Measurements from ENCODE around the gene PCDH9. TPM values are rescaled to one million over a fixed set of nuclear protein-coding genes. Genes with fewer than 3 reads are reported as not detected.

The PCDH9 gene
- total RNA-seq, 1 donor from 2014 or later: 9.8 TPM

GRCh38 chr13:66803808-66804456 lies 426.2 kb downstream of the PCDH9 start:
- Mint-ChIP-seq H3K4me3 (ENCODE audit: unreplicated experiment) (no peak overlapping the region), H3K27me3 (ENCODE audit: low read depth) (no peaks in the 10 kb centered on the region), H3K9me3 (ENCODE audit: low read depth) (no peaks in the 10 kb centered on the region), H3K36me3 (ENCODE audit: low read depth) (peaks cover 2% of the 10 kb centered on the region), H3K4me1 (ENCODE audit: low read depth) (peaks cover 4% of the 10 kb centered on the region), H3K27ac (ENCODE audit: unreplicated experiment) (no peak overlapping the region)
- TF ChIP-seq, protein P1, sequence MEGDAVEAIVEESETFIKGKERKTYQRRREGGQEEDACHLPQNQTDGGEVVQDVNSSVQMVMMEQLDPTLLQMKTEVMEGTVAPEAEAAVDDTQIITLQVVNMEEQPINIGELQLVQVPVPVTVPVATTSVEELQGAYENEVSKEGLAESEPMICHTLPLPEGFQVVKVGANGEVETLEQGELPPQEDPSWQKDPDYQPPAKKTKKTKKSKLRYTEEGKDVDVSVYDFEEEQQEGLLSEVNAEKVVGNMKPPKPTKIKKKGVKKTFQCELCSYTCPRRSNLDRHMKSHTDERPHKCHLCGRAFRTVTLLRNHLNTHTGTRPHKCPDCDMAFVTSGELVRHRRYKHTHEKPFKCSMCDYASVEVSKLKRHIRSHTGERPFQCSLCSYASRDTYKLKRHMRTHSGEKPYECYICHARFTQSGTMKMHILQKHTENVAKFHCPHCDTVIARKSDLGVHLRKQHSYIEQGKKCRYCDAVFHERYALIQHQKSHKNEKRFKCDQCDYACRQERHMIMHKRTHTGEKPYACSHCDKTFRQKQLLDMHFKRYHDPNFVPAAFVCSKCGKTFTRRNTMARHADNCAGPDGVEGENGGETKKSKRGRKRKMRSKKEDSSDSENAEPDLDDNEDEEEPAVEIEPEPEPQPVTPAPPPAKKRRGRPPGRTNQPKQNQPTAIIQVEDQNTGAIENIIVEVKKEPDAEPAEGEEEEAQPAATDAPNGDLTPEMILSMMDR (IDR thresholded peaks at IDR 0.05): no peak
- no peak for DNase-seq (ENCODE audit: low spot score)

GRCh38 chr13:66803013-66803807 lies 426.9 kb downstream of the PCDH9 start:
- Mint-ChIP-seq H3K27me3 (ENCODE audit: low read depth) (no peaks in the 10 kb centered on the region), H3K4me1 (ENCODE audit: low read depth) (peaks cover 4% of the 10 kb centered on the region), H3K4me3 (ENCODE audit: unreplicated experiment) (no peak overlapping the region), H3K27ac (ENCODE audit: unreplicated experiment) (no peak overlapping the region), H3K9me3 (ENCODE audit: low read depth) (no peaks in the 10 kb centered on the region), H3K36me3 (ENCODE audit: low read depth) (peaks cover 2% of the 10 kb centered on the region)
- DNase-seq (ENCODE audit: low spot score): no peak
- TF ChIP-seq, protein P1 (IDR thresholded peaks at IDR 0.05): no peak

- Mint-ChIP-seq H3K27ac (ENCODE audit: unreplicated experiment) (no peak overlapping the region), H3K4me3 (ENCODE audit: unreplicated experiment) (no peak overlapping the region), H3K4me1 (ENCODE audit: low read depth) (no peaks in the 10 kb centered on the region), H3K27me3 (ENCODE audit: low read depth) (no peaks in the 10 kb centered on the region), H3K36me3 (ENCODE audit: low read depth) (peaks cover 2% of the 10 kb centered on the region), H3K9me3 (ENCODE audit: low read depth) (no peaks in the 10 kb centered on the region)
- DNase-seq (ENCODE audit: low spot score): no peak
- TF ChIP-seq, protein P1 (IDR thresholded peaks at IDR 0.05): no peak
These were observed 434.5 kb downstream of the PCDH9 start for GRCh38 chr13:66795636-66796035.

DNA sequence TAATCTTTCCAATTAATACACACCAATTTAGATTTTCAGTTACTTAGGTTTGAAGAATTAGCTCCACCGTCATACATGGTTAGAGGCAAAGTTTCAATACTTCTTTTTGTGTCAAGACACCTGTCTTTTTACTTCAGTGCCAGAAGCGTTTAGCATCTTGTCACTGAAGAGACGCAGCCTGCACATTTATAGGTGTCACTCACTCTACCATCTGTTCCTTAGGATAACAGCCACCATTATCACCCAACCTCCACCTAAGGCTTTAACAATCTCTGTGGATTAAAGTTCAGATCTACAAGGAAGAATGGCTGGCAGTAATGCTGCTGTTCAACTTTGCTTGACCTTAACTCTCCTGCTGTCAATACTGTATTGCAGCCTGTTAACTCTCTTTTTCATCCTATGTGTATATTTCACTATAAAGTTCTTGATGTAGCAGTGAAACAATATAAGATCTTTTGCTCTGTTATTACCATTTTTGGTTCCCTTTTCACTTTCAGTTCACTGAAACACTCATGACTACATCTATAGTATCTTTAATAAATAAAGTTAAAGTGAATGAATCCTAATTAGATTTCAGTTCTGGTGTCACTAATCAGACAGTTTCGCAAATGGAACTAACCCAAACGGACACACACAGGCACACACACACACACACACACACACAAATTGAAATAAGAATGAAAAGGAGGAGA lies 435.6 kb downstream of the PCDH9 start:
- H3K9me3 Mint-ChIP-seq (ENCODE audit: low read depth): no peaks in the 10 kb centered on the region
- no peaks in the 10 kb centered on the region for H3K4me1 Mint-ChIP-seq (ENCODE audit: low read depth)
- H3K36me3 Mint-ChIP-seq (ENCODE audit: low read depth): no peaks in the 10 kb centered on the region
- no peaks in the 10 kb centered on the region for H3K27me3 Mint-ChIP-seq (ENCODE audit: low read depth)
- no peak overlapping the region for H3K4me3 Mint-ChIP-seq (ENCODE audit: unreplicated experiment)
- no peak overlapping the region for H3K27ac Mint-ChIP-seq (ENCODE audit: unreplicated experiment)
- TF ChIP-seq, protein P1 (IDR thresholded peaks at IDR 0.05): no peak
- no peak for DNase-seq (ENCODE audit: low spot score)

GRCh38 chr13:66790861-66791260 lies 439.3 kb downstream of the PCDH9 start:
- Mint-ChIP-seq H3K9me3 (ENCODE audit: low read depth) (no peaks in the 10 kb centered on the region), H3K36me3 (ENCODE audit: low read depth) (no peaks in the 10 kb centered on the region), H3K4me3 (ENCODE audit: unreplicated experiment) (no peak overlapping the region), H3K27me3 (ENCODE audit: low read depth) (no peaks in the 10 kb centered on the region), H3K27ac (ENCODE audit: unreplicated experiment) (no peak overlapping the region), H3K4me1 (ENCODE audit: low read depth) (no peaks in the 10 kb centered on the region)
- TF ChIP-seq, protein P1 (IDR thresholded peaks at IDR 0.05): no peak
- DNase-seq (ENCODE audit: low spot score): no peak
